ENCODE data around the gene UBTD2.
"Not testable (repeated sequence)": the region's sequence is repeated elsewhere in the genome, so short reads cannot be mapped to it uniquely, and the experiment has no call there.

UBTD2 gene, protein sequence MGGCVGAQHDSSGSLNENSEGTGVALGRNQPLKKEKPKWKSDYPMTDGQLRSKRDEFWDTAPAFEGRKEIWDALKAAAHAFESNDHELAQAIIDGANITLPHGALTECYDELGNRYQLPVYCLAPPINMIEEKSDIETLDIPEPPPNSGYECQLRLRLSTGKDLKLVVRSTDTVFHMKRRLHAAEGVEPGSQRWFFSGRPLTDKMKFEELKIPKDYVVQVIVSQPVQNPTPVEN

DNA sequence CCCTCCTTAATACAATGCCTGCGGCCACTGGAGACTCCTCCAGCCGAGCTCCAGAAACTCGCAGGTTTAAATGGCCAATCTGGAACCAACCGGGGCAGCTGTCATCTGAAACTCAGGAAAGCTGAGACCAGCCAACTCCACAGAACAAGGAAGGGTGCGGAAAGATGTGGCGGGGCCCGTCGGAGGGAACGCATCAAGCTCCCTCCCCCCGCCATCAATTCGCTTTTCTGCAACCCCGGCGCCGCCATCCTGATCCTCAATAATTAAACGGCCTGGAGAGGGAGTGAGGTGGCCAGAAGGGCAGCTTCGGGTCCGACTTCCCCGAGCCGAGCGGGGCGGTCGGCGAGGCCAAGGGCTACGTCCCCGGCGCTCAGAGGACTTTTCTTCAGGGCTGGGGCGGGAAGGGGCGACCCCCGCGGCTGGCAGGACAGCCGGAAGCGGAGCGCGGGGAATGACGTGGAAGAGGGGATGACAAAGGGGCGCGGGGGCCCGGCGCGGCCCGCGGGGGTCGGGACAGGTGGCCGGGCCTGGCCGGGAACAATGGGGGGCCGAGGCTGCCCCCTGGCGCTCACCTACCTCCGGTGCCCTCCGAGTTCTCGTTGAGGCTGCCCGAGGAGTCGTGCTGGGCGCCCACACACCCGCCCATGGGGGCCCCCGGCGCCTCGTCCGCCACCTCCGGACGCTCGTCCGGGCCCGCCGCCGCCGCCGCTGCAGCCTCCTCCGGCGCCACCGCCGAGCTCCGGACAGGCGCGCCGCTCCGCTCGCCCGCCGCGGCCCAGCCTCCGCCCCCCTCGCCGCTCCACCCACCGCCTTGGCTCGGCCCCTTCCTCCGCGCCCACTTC, at the start of gene UBTD2:
UBTD2 (minus strand) TSS at position 745 of the 842 bp plus-strand sequence; CDS start at position 646, 99 bp downstream.
- DNase-seq, result peak in 44 of 51 donors; percentile 3 to 86 (median 68)

DNA sequence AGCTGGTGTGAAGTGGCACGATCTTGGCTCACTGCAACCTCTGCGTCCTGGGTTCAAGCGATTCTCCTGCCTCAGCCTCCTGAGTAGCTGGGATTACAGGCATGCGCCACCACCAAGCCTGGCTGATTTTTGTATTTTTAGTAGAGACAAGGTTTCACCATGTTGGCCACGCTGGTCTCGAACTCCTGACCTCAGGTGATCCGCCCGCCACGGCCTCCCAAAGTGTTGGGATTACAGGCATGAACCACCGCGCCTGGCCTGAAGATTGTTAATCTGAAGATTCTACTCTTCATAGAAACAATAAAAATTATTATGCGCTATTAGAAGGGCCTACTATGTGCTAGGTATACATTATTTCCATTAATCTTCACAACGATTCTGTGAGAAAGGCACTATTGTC, 43.3 kb upstream of the UBTD2 start:
- not testable (repeated sequence) for DNase-seq

DNA sequence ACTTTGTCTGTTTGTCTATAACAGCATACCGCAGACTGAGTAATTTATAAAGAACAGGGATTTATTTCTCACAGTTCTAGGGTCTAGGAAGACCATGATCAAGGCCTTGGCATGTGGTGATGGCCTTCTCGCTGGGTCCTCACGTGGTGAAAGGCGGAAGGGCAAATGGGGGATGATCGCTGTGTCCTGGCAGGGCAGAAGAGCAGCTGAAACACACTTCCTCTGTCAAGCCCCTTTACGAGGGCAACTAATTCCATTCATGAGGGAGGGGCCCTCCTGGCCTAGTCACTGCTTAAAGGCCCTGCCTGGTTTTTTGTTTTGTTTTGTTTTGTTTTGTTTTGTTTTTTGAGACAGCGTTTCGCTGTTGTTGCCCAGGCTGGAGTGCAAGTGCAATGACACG, 41.9 kb upstream of the UBTD2 start:
- DNase-seq, result no peak

DNA sequence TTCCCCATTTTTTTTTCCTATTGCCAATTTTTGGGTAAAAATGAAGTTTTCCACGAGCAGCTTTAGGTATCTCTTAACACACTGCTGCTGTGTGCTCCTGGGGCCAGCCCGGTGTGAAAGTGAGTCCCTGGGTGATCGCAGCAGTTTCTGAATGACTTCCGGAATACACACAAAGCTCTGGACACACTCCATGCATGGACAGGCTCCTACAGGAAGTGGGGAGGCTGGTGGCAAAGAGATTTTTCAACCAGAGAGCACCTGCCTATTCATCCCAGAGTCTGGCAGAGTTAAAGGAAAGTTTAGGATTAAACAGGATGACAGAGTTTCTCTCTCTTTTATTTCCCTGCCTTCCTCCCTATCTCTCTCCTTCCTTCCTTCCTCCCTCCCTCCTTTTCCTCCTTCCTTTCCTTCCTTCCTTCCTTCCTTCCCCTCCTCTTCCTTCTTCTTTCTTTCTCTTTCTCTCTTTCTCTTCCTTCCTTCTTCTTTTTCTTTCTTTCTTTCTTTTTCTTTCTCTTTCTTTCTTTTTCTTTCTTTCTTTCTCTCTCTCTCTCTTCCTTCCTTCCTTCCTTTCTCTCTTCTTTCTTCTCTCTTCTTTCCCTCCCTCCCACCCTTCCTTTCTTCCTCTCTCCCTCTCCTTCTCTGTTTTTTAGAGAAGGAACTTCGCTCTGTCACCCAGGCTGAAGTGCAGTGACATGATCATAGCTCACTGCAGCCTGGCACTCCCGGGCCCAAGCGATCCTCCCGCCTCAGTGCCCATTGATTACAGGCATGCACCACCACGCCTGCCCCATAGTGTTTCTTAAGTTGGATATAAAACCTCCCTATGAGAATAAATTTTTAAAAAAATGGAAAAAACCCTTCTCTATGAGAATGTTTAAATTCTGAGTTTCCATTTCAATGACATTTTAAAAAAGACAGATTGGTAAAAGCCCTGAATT, 38.7 kb upstream of the UBTD2 start:
- DNase-seq, result no peak

DNA sequence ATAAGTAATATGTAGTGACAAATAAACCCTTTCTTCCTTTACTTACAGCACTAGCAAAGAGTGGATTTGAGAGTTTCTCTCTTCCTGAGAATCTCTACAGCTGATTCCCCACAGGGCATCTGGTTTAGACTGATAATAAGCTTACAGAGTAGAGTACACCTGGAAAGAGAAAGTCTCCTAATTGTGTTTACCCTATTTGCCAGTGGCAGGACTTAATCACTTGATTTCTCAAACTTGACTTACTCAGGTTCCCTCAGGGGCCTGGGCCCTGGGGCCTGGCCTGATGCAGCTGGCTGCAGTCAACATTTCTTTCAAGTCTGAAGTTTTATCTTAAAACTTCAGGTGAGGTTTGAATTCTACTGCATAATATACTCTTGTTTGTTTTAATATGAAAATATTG, 38.0 kb upstream of the UBTD2 start:
- no peak for DNase-seq

DNA sequence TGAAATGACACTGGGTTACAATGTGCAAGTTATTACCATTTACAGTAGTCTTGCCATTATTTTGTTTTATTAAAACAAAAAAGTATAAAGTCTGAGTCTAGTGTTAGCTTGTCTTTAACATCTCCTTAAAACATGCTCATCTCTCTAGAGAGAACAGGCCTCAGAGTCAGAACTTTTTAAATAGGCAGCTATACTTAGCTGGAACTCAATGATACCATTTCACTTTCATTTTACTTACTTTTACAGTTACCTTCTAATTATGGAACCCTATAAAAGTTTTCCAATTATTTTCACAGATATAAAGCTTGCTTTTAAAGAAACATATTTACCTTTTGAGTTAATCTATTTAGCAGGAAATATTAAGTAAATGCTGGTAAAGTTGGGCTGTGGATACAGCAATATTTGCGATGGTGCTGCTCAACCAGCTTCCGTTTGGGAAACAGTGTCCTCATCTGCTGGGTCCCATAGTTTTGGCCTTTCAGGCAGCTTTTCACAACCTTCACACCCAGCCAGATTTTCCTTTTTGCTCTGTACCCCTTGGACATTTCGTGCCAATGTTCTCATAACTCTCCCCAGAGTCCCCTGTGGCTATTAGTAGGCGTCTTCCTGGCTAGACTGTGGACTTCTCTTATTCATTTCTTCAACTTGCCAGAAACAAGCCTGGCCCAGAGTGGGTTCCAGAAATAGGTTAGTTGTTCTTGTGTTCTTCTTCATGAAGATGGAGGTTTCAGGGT, 36.3 kb upstream of the UBTD2 start:
- DNase-seq, result no peak

DNA sequence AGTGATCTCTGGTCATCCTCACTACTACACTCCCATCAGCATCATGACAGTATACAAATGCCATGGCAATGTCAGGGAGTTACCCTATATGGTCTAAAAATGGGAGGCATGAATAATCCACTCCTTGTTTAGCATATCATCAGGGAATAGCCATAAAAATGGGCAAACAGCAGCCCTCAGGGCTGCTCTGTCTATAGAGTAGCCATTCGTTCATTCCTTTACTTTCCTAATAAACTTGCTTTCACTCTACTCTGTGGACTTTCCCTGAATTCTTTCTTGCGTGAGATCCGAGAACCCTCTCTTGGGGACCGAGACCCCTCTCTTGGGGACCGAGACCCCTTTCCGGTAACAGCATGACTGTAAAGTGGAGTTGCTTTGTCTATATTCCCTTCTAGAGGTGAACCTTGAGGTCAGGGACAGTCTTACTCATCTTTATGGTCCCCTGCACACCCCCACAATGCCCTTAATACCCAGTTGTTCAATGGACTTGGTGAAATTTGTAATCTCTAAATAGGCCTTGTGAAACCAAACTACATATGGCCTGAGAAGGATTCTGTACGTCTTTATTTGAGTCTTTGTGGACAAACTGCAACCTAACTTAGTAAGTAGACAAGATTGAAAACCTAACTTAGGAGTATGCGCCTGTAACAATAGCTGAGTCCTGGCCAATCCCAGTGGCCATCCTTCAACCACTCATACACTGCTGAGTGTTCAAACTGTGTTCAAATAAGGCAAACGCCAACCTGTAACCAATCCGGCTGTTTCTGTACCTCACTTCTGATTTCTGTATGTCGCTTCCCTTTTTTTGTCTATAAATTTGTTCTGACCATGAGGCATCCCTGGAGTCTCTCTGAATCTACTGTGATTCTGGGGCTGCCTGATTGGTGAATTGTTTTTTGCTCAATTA, 32.3 kb upstream of the UBTD2 start:
- no peak for DNase-seq

DNA sequence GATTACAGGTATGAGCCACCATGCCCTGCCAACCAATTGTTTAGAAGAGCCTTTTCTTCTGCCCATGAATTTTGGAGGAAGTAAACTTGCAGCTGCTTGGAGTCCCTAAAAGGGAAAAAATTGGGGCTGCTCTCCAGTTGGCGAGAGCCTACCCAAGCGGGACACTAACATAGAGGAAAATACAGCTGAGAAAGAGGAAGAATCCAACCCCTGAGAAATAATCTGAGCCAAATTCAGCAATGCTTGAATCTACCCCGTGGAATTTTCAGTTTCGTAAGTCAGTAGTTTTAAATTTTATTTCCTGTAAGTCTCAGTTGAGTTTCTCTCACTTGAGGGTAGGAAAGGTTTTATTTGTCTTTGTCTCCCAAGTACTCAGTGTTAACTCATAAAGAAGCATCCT, 30.4 kb upstream of the UBTD2 start:
- DNase-seq, result no peak

DNA sequence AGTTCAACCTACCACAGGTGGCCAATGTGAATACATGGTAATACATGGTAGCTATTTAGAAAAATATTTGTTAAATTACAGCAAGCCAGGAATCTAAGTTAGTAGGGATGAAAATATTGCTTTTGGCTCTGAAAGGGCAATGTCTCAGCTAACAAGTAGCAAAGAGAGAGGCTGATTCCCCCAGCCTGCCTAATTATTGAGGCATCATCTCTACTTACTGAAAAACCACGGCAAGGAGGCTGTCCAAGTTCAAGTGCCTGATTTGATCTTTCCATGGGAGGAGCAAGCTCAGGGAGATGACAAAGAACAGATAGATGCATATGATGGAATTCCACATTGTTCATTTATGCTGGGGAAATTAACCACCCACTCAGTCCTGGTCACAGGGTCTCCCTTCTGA, 28.7 kb upstream of the UBTD2 start:
- DNase-seq, result no peak

DNA sequence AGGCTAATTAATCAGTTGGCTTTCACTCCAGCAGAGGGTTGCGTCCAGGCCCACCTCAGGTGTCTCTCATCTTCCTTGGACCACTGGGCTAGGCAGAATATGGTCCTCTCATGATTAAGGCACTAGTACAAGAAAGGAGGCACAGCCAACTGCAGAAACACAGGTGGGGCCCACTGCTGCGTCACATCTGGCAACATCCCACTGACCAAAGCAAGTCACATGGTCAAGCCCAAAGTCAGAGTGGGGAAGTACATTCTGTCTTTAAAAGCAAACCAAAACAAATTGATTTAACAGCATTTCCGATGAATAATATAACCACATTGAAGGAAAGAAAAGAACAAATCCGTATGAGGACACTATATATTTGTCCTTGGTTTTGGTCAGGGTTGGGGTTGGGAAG, 28.0 kb upstream of the UBTD2 start:
- DNase-seq, result no peak

DNA sequence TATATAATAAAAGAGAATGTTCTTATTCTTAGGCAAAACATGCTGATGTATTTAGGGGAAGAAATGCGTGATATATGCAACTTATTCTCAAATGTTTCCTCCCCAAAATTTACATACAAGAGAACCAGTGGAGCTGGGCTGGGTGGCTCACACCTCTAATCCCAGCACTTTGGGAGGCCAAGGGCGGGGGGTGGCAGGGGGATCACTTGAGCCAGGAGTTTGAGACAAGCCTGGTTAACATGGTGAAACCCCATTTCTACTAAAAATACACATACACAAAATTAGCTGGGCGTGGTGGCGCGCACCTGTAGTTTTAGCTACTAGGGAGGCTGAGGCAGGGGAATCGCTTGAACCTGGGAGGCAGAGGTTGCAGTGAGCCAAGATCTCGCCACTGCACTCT, 27.5 kb upstream of the UBTD2 start:
- no peak for DNase-seq

DNA sequence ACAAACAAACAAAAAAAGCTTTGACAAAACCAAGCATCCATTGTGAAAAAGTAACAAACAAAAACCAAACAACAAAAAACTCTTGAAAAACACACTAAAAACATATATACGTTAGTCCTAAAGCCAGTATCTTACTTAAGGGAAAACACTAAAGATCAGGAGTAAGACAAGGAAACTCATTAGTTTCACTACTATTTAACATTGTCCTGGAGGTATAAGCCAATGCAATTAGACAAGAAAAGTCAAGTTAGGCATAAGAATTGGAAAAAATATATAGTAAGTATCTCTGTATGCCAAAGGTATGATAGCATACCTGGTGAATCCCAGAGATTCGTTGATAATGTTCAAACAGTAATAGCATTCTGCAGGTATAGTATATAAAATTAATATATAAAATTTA, 21.8 kb upstream of the UBTD2 start:
- no peak for DNase-seq

DNA sequence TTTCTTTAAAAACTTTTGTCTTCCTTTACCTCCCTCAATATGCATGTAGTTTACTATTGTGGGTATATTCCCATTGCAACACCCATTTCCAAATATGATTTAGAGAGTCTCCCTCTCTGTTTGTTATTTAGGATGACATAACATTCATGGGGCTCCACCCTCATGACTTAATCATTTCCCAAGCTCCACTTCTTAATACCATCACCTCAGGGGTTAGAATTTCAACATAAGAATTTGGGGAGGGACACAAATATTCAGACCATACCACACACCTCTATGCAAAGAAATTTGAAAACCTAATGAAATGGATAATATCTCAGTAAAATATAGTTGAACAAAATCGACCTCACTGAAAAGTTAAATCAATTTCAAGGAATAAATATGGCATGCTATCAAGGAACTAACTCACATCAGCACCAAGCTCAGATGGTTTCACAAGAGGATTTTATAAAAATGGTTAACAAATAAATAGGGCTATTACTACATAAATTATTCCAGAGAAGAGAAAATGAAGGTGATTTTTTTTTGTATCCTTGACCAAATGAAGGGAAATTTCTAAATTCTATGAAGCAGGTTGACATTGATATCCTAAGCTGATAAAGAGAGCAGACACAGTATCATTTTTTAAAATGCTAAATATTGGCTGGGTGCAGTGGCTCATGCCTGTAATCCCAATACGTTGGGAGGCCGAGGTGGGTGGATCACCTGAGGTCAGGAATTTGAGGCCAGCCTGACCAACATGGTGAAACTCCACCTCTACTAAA, 20.2 kb upstream of the UBTD2 start:
- no peak for DNase-seq

DNA sequence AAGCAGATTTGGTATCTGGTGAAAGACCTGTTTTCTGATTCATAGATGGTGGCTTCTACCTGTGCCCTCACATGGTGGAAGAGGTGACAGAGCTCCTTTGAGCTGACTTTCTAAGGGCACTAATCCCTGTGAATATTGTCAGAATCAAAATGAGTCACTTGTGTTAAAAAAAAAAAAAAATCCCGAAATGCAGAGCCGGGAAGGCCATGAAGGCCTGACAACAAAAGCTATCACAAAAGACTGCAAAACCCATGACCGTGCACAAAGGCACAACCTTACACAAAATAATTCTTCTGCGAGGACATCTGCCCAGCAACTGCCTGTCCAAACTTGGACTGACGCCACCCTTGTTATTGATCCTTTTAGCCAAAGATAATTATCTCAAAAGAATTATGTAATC, 19.6 kb upstream of the UBTD2 start:
- no peak for DNase-seq

DNA sequence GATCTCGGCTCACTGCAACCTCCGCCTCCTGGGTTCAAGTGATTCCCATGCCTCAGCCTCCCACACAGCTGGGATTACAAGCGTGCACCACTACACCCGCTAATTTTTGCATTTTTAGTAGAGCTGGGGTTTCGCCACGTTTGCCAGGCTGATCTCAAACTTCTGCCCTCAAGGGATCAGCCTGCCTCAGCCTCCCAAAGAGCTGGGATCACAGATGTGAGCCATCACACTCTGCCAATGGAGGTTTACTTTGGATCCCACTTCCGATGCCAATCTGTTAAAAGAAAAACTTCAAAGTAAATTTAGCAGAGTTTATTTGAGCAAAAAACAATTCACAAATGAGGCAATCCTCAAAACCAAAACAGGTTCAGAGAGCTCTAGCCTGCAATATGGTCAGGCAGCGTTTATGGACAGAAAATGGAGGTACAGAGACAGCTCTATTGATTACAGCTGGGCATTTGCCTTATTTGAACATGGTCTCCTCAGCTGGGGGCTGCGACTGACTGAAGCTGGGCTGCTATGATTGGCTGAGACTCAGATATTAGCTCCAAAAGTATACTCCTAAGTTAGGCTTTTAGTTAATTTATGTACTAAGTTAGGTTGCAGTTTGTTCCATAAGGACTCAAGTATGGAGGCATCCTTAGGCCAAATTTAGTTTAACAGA, 18.6 kb upstream of the UBTD2 start:
- no peak for DNase-seq

DNA sequence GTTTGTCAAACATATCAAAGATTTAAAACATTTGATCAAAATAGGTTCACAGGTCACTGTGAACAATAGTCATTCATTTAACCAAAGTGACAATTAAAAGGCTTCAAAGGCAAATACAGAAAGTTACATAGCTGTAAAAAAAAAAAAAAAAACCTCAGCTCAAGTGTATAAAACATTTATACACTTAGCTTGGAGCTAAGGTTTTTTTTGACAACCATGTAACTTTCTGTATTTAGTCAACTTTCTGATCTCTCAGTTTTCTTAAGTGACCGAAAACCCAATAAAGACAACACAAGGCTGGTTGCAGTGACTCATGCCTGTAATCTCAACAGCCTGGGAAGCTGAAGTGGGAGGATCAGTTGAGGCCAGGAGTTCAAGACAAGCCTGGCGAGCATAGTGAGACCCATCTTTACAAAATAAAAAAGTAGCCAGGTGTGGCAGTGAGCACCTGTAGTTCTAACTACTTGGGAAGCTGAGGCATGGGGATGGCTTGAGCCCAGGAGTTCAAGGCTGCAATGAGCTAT, 16.4 kb upstream of the UBTD2 start:
- no peak for DNase-seq

DNA sequence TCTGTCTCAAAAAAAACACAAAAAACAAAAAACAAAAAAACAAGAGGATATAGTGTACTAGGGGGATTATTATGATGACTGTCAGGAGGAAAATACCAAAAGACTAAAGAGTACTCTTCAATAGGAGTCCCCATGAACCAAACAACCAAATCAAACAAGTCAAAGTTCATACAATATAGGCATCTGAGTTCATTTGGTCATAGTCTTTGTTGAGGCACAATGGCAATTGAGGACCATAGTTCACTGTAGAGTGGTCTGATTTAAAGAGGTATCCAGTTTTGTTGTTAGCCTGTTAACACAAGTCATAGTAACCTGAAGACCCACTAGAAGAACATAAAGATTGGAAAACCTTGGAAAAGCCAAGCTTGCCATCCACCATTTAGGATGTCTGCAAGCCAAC, 11.3 kb upstream of the UBTD2 start:
- DNase-seq, result no peak

DNA sequence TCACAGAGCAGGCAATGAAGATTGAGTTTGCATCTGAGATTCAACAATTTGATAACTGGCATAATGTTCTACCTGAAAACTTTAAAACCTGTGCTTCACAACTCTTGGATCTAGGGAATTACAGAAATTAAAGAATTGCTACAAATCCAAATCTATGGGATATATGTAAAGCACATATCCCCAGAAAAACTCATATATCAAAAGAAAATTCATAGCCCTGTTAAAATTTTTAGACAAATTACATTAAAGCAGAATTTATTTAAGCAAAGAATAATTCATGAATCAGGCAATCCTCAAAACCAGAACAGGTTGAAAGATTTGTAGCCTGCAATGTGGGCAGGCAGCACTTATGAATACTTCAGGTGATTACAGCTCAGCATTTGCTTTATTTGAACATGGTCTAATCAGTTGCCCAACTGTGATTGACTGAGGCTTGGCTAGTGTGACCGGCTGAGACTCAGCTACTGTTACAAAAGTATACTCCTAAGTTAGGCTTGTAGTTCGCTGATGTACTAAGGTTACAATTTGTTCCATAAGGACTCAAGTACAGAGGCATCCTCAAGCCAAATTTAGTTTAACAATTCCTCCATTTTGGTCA, 10.3 kb upstream of the UBTD2 start:
- no peak for DNase-seq

Measured in hypothalamus (tissue), 51 donors.